Panc1 (cell line): ENCODE data around the gene RAB3D. TPM values are rescaled to one million over a fixed set of nuclear protein-coding genes. Genes with fewer than 3 reads are reported as not detected.

Source experiments
- ATAC-seq: fragments of 200-7000 bp; cut with Tn5 transposase; 2 replicates; pipeline ENCODE4 v1.9.1; 2020; ENCODE audit warnings: mild to moderate bottlenecking, moderate library complexity
- BruUV-seq: library from RNA; stranded (reverse); fragments of 400-500 nt; replicated peaks from 2 replicates; lab custom pipeline; 2021; lab: Mats Ljungman, UMichigan
- CTCF ChIA-PET: fragments of 300-600 bp; sonication (Branson Sonifier 250); formaldehyde crosslinking; loops from one replicate; lab custom pipeline; 2022; ENCODE audit warnings: antibody characterized with exemption; lab: Charles Lee
- POLR2A ChIA-PET: fragments of 300-600 bp; sonication (Branson Sonifier 250); formaldehyde crosslinking; loops from one replicate; lab custom pipeline; 2022; ENCODE audit warnings: antibody characterized with exemption; lab: Charles Lee
- DNase-seq: peaks from one replicate; pipeline ENCODE4 v3.0.0-alpha.2; 2010; ENCODE audit warnings: low read depth, low spot score
- H3K27ac ChIP-seq: 2 replicates; pipeline ENCODE4 v1.5.1; 2011; ENCODE audit warnings: mild to moderate bottlenecking, low read length, inconsistent platforms
- H3K27me3 ChIP-seq: fragments of 200-500 bp; sonication (Bioruptor generic); 2 replicates; pipeline ENCODE4 v1.6.0; 2014; ENCODE audit warnings: low read length, inconsistent platforms; ENCODE audit not compliant: control insufficient read depth, insufficient read depth
- H3K36me3 ChIP-seq: fragments of 200-500 bp; sonication (Bioruptor generic); 2 replicates; pipeline ENCODE4 v1.5.1; 2014; ENCODE audit warnings: inconsistent platforms, mild to moderate bottlenecking, low read length, moderate library complexity; ENCODE audit not compliant: control insufficient read depth, insufficient read depth
- H3K4me1 ChIP-seq: 2 replicates; pipeline ENCODE4 v1.5.1; 2011; ENCODE audit warnings: inconsistent platforms, mild to moderate bottlenecking, low read length, moderate library complexity; ENCODE audit not compliant: control insufficient read depth, insufficient read depth
- H3K4me3 ChIP-seq, 2 experiments: 2 replicates each; pipeline ENCODE4 v1.5.1; 2011 to 2012; ENCODE audit warnings: low read depth in 2 of 2, low read length in 2 of 2, mild to moderate bottlenecking in 2 of 2, inconsistent platforms in 1 of 2, moderate library complexity in 1 of 2
- H3K9me3 ChIP-seq: fragments of 200-500 bp; sonication (Bioruptor generic); 2 replicates; pipeline ENCODE4 v1.5.1; 2014; ENCODE audit warnings: low read depth, mild to moderate bottlenecking, inconsistent platforms, low read length, moderate library complexity; ENCODE audit not compliant: control insufficient read depth, insufficient read depth
- POLR2AphosphoS5 ChIP-seq: IDR thresholded peaks from 2 replicates; pipeline ENCODE4 v1.6.1; 2012; ENCODE audit warnings: mild to moderate bottlenecking, low read depth, low read length, moderate library complexity
- SIN3A ChIP-seq: IDR thresholded peaks from 2 replicates; pipeline ENCODE4 v1.6.1; 2012; ENCODE audit warnings: low read depth, mild to moderate bottlenecking, low read length, moderate library complexity, borderline replicate concordance; ENCODE audit not compliant: insufficient read depth
- TCF7L2 ChIP-seq: IDR thresholded peaks from 2 replicates; pipeline ENCODE4 v1.6.1; 2011; ENCODE audit warnings: mild to moderate bottlenecking, low read depth, low read length, inconsistent platforms
- in situ Hi-C: cut with HindIII; loops from 2 replicates; pipeline ENCODE4 v1.10.0; 2016; ENCODE audit warnings: low sequenced_read_pairs, low pct_unique_long_range_greater_than_20kb
- intact Hi-C: fragments of 100-400 bp; cut with micrococcal nuclease; formaldehyde crosslinking; loops from one replicate; pipeline ENCODE4 v1.10.0; 2022; ENCODE audit not compliant: unreplicated experiment
- total RNA-seq: library from RNA; stranded (reverse); gene quantifications from one replicate; pipeline ENCODE4 v1.2.1, GENCODE V29; 2021; ENCODE audit not compliant: unreplicated experiment
- TF ChIP-seq, protein P1 (sequence below): fragments of 450-650 bp; IDR thresholded peaks from 2 replicates; pipeline ENCODE4 v1.5.1; 2017; ENCODE audit warnings: mild to moderate bottlenecking
- TF ChIP-seq, protein P2 (sequence below), 2 experiments: IDR thresholded peaks; 2 replicates each; pipeline ENCODE4 v1.6.1; 2011 to 2012; ENCODE audit warnings: low read depth in 2 of 2, control low read depth in 1 of 2, low read length in 1 of 2, mild to moderate bottlenecking in 1 of 2, moderate library complexity in 1 of 2; ENCODE audit not compliant: insufficient read depth in 1 of 2

The RAB3D gene
- total RNA-seq, 1 experiment from 2014 or later: 46.6 TPM

DNA sequence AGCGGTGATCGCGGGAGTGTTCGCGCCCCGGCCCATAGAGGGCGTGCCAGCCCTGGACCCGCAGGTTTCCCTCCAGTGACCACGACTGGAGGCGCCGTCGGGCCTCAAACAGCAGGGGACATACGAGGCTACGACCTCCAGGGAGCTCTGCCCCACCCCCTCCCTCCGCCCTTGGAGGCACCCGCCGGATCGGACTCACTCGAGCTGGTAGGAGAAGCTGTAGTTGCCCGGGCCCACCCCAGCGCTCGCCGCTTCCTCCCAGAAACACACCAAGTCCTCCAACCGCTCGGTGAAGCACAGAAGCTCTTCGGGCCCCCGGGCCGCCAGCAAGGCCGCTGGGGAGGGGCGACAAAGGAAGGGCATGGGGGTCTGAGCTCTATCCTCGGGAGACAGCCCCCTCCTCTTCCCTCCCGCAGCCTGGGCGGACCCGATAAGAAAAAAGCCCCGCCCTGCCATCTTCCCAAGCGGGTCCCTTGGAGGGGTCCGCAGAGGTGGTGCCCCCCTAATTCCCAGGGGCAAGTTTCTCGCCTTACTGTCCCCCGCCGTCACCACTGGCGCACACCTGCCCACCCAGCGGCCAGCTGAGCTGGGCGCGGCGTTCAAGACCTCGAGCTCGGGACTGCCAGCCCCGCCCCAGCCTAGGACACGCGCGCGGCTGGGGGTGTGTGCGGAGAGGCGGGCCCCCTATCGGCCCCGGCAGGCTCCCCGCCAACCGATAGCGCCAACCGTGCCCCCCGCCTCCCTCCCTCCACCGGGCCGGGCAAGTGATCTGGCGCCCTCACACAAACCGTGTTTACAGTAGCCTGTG lies 43.6 kb upstream of the RAB3D start:
- no peaks in the 10 kb centered on the region for H3K9me3 ChIP-seq
- POLR2A ChIA-PET: interaction anchor here (0.5 to 0.7 kb wide), 3 partner anchors 8 to 290 kb away, joined by 3 to 6 read pairs (median 5); no protein-coding TSS in a partner anchor
- no peak for DNase-seq
- peak overlapping the region; percentile 61; the same call in 1 of the 2 replicates for H3K27ac ChIP-seq
- intact Hi-C loops (no loop called here), in situ Hi-C loops (no loop called here)
- ATAC-seq: peak; percentile 15; the same call in 1 of the 2 replicates
- no peaks in the 10 kb centered on the region; the same call in 1 of the 2 replicates for H3K36me3 ChIP-seq
- no peaks in the 10 kb centered on the region for H3K27me3 ChIP-seq
- 0 out of 2 replicates have a peak, but pooled peaks have one; percentile 52 for TF ChIP-seq SIN3A
- TF ChIP-seq, protein P1, sequence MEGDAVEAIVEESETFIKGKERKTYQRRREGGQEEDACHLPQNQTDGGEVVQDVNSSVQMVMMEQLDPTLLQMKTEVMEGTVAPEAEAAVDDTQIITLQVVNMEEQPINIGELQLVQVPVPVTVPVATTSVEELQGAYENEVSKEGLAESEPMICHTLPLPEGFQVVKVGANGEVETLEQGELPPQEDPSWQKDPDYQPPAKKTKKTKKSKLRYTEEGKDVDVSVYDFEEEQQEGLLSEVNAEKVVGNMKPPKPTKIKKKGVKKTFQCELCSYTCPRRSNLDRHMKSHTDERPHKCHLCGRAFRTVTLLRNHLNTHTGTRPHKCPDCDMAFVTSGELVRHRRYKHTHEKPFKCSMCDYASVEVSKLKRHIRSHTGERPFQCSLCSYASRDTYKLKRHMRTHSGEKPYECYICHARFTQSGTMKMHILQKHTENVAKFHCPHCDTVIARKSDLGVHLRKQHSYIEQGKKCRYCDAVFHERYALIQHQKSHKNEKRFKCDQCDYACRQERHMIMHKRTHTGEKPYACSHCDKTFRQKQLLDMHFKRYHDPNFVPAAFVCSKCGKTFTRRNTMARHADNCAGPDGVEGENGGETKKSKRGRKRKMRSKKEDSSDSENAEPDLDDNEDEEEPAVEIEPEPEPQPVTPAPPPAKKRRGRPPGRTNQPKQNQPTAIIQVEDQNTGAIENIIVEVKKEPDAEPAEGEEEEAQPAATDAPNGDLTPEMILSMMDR: peak; percentile 86
- TF ChIP-seq POLR2AphosphoS5: no peak
- TF ChIP-seq TCF7L2: no peak
- TF ChIP-seq, protein P2, sequence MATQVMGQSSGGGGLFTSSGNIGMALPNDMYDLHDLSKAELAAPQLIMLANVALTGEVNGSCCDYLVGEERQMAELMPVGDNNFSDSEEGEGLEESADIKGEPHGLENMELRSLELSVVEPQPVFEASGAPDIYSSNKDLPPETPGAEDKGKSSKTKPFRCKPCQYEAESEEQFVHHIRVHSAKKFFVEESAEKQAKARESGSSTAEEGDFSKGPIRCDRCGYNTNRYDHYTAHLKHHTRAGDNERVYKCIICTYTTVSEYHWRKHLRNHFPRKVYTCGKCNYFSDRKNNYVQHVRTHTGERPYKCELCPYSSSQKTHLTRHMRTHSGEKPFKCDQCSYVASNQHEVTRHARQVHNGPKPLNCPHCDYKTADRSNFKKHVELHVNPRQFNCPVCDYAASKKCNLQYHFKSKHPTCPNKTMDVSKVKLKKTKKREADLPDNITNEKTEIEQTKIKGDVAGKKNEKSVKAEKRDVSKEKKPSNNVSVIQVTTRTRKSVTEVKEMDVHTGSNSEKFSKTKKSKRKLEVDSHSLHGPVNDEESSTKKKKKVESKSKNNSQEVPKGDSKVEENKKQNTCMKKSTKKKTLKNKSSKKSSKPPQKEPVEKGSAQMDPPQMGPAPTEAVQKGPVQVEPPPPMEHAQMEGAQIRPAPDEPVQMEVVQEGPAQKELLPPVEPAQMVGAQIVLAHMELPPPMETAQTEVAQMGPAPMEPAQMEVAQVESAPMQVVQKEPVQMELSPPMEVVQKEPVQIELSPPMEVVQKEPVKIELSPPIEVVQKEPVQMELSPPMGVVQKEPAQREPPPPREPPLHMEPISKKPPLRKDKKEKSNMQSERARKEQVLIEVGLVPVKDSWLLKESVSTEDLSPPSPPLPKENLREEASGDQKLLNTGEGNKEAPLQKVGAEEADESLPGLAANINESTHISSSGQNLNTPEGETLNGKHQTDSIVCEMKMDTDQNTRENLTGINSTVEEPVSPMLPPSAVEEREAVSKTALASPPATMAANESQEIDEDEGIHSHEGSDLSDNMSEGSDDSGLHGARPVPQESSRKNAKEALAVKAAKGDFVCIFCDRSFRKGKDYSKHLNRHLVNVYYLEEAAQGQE (IDR thresholded peaks at IDR 0.05; ENCODE audit: insufficient read depth in 1 of 2, low read depth in 2 of 2, low read length in 1 of 2): 0 out of 4 replicates have a peak, but pooled peaks of 1 of the 2 experiments have one; percentile 36
- BruUV-seq: no TSS peak
- H3K4me3 ChIP-seq: peak overlapping the region; percentile 62 to 75
- peaks cover 18% of the 10 kb centered on the region for H3K4me1 ChIP-seq
- CTCF ChIA-PET: interaction anchor here (0.6 to 1.4 kb wide), 6 partner anchors 30 to 1087 kb away, joined by 3 to 13 read pairs (median 6); partner anchors contain the start of gene RGL3

DNA sequence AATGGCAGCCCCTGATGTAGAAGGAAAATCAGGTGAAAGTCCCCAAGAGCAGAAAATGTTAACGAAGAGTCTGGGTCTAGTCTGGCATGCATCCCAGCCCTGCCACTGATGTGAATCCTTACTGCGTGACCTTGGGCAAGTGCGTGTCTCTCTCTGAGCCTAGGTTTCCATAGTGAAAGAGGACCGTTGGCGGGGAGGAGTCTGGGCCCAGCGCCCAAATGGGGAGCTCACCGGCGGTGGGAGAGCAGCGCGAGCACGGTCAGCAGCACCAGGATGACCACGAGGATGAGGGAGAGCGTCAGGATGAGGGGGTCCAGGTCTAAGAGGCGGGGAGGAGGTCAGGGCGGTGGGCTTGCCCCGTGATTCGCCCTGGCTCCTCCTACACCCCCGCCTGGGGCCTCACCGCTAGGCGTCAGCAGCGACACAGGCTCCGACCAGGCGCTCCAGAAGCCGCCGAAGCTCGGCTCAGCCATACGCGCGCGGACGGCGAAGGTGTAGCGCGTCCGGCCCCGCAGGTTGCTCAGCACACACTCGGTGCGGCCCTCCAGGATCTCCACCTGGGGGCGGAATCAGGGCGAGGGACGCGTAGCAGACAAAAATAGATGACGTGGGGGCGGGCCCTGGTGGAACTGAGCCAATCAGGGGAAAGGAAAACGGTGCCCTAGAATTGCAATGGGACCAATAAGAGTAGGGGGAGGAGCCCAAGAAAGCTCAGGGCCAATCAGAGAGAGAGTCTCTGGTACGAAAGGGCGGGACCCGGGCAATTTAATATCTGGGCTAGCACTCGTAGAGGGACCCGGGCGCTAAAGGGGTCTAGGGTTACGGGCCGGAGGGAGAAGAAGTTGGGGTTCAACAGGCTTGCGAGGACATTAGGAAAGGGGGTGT lies 41.4 kb upstream of the RAB3D start:
- peak; percentile 83 for ATAC-seq
- peak overlapping the region; percentile 91 for H3K27ac ChIP-seq
- BruUV-seq: no TSS peak

More for the DNA sequence above, 41.4 kb upstream of the RAB3D start:
- Histone ChIP-seq H3K9me3 (no peaks in the 10 kb centered on the region), H3K36me3 (no peaks in the 10 kb centered on the region; the same call in 1 of the 2 replicates), H3K4me3 (peak overlapping the region; percentile 62 to 75), H3K27me3 (no peaks in the 10 kb centered on the region), H3K4me1 (peaks cover 29% of the 10 kb centered on the region)
- TF ChIP-seq, protein P2 (IDR thresholded peaks at IDR 0.05; ENCODE audit: insufficient read depth in 1 of 2, low read depth in 2 of 2, low read length in 1 of 2): no peak
- TF ChIP-seq TCF7L2 (no peak), SIN3A (peak; percentile 88), POLR2AphosphoS5 (peak; percentile 84)
- TF ChIP-seq, protein P1: peak; percentile 79
- intact Hi-C loops: loop anchor here (2.0 kb wide), 1 partner anchor 66 kb away; no protein-coding TSS in a partner anchor
- ChIA-PET CTCF (interaction anchor here (0.6 to 1.6 kb wide), 9 partner anchors 10 to 214 kb away, joined by 3 to 6 read pairs (median 4); partner anchors contain the start of gene PRKCSH), POLR2A (interaction anchor here (0.6 kb wide), 1 partner anchor 165 kb away, joined by 6 read pairs; no protein-coding TSS in a partner anchor)
- peak; percentile 88 for DNase-seq
- in situ Hi-C loops: no loop called here
